ENCODE results near the gene ARRDC3.

DNA sequence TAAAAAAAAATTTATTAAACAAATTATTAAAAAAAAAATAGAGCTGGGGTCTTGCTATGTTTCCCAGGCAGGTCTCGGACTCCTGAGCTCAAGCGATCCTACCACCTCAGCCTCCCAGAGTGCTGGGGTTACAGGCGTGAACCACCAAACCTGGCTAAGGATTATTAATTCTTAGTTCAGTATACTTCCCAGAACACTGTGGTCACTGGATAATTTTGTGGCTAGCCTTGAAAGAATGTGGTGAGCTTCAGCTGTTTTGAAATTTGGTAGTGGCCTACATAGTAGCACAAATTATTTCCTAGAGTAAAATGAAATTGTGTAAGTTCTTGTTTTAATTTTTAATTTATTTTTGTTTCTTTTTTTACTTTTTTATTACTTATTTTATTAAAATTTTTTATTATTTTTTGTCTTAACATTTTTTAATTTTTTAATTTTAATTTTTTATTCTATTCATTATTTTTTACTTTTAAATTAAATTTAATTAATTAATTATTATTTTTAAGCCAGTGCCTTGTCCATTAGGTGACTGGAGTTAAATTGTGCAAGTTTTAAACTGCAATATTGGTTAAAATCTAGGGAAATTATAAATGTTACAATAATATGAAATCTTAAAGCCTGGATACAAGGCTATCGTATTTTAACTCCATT lies 23.0 kb downstream of the ARRDC3 start:
- TF ChIP-seq SIN3A (IDR thresholded peaks at IDR 0.05; ENCODE audit: borderline replicate concordance, insufficient read depth, low read length) (no peak), POLR2AphosphoS5 (IDR thresholded peaks at IDR 0.05; ENCODE audit: low read depth, low read length) (no peak)
